Calu3 (cell line): Measurements from ENCODE around the gene NCLN. TPM values are rescaled to one million over a fixed set of nuclear protein-coding genes. Genes with fewer than 3 reads are reported as not detected.

Experiments
- BruUV-seq: library from RNA; stranded (reverse); fragments of 400-500 nt; replicated peaks from 2 replicates; lab custom pipeline; 2021; lab: Mats Ljungman, UMichigan
- CTCF ChIA-PET: fragments of 300-600 bp; sonication (Branson Sonifier 250); formaldehyde crosslinking; loops from one replicate; lab custom pipeline; 2022; ENCODE audit warnings: antibody characterized with exemption; lab: Charles Lee
- DNase-seq: peaks from one replicate; pipeline ENCODE4 v3.0.0; 2022
- H3K27ac Mint-ChIP-seq: one replicate; pipeline ENCODE4 v1.8.0; 2022; ENCODE audit warnings: mixed read lengths; ENCODE audit not compliant: unreplicated experiment
- H3K27me3 Mint-ChIP-seq: one replicate; pipeline ENCODE4 v1.8.0; 2022; ENCODE audit warnings: mixed read lengths; ENCODE audit not compliant: unreplicated experiment
- H3K36me3 Mint-ChIP-seq: one replicate; pipeline ENCODE4 v1.8.0; 2022; ENCODE audit warnings: mild to moderate bottlenecking, moderate library complexity, mixed read lengths; ENCODE audit not compliant: insufficient read depth, unreplicated experiment
- H3K4me1 Mint-ChIP-seq: one replicate; pipeline ENCODE4 v1.8.0; 2022; ENCODE audit warnings: mild to moderate bottlenecking, low read depth, mixed read lengths; ENCODE audit not compliant: unreplicated experiment
- H3K4me3 Mint-ChIP-seq: one replicate; pipeline ENCODE4 v1.8.0; 2022; ENCODE audit warnings: mild to moderate bottlenecking, low read depth, moderate library complexity, mixed read lengths; ENCODE audit not compliant: unreplicated experiment
- H3K9me3 Mint-ChIP-seq: one replicate; pipeline ENCODE4 v1.8.0; 2022; ENCODE audit warnings: low read depth, mixed read lengths; ENCODE audit not compliant: unreplicated experiment
- CTCF ChIP-seq: fragments of 200-600 bp; IDR thresholded peaks from one replicate; pipeline ENCODE4 v1.8.0; 2022; ENCODE audit warnings: antibody characterized with exemption; ENCODE audit not compliant: unreplicated experiment
- intact Hi-C: fragments of 100-400 bp; cut with micrococcal nuclease; formaldehyde crosslinking; loops from one replicate; pipeline ENCODE4 v1.10.0; 2022; ENCODE audit not compliant: unreplicated experiment
- total RNA-seq: library from RNA; stranded (reverse); gene quantifications from 2 replicates; pipeline ENCODE4 v1.2.3, GENCODE V29; 2022

The NCLN gene
- total RNA-seq, 1 experiment from 2014 or later, result 79.6 TPM

GRCh38 chr19:3250675-3251074 is 64.9 kb downstream of the NCLN start:
- Mint-ChIP-seq H3K27me3 (peaks cover 62% of the 10 kb centered on the region), H3K4me1 (no peaks in the 10 kb centered on the region), H3K27ac (no peak overlapping the region), H3K4me3 (no peak overlapping the region), H3K36me3 (no peaks in the 10 kb centered on the region), H3K9me3 (no peaks in the 10 kb centered on the region)
- DNase-seq, result peak; percentile 36
- intact Hi-C loops, result no loop called here
- BruUV-seq, result no TSS peak
- TF ChIP-seq CTCF, result no peak
- CTCF ChIA-PET, result interaction anchor here (0.9 kb wide), 1 partner anchor 11 kb away, joined by 3 read pairs; no protein-coding TSS in a partner anchor

- CTCF ChIA-PET, result interaction anchor here (0.7 to 0.9 kb wide), 2 partner anchors 10 to 265 kb away, joined by 3 to 8 read pairs; no protein-coding TSS in a partner anchor
- no TSS peak for BruUV-seq
- no peak for DNase-seq
- TF ChIP-seq CTCF, result no peak
- H3K4me3 Mint-ChIP-seq, result no peak overlapping the region
- no peak overlapping the region for H3K27ac Mint-ChIP-seq
- H3K9me3 Mint-ChIP-seq, result no peaks in the 10 kb centered on the region
- intact Hi-C loops, result no loop called here
- peaks cover 68% of the 10 kb centered on the region for H3K27me3 Mint-ChIP-seq
- H3K4me1 Mint-ChIP-seq, result no peaks in the 10 kb centered on the region
- H3K36me3 Mint-ChIP-seq, result no peaks in the 10 kb centered on the region
Observed at GRCh38 chr19:3251229-3251628, 65.5 kb downstream of the NCLN start.

- Mint-ChIP-seq H3K36me3 (no peaks in the 10 kb centered on the region), H3K4me3 (no peak overlapping the region), H3K9me3 (no peaks in the 10 kb centered on the region), H3K27ac (no peak overlapping the region), H3K4me1 (no peaks in the 10 kb centered on the region), H3K27me3 (peaks cover 69% of the 10 kb centered on the region)
- intact Hi-C loops, result no loop called here
- CTCF ChIA-PET, result no interaction called here
- no peak for DNase-seq
- no TSS peak for BruUV-seq
- no peak for TF ChIP-seq CTCF
Observed at GRCh38 chr19:3252650-3253049, 66.9 kb downstream of the NCLN start.

- H3K9me3 Mint-ChIP-seq, result no peaks in the 10 kb centered on the region
- intact Hi-C loops, result no loop called here
- CTCF ChIA-PET, result no interaction called here
- no peak overlapping the region for H3K27ac Mint-ChIP-seq
- no TSS peak for BruUV-seq
- no peak for DNase-seq
- H3K4me3 Mint-ChIP-seq, result no peak overlapping the region
- H3K4me1 Mint-ChIP-seq, result no peaks in the 10 kb centered on the region
- H3K36me3 Mint-ChIP-seq, result no peaks in the 10 kb centered on the region
- peaks cover 69% of the 10 kb centered on the region for H3K27me3 Mint-ChIP-seq
- no peak for TF ChIP-seq CTCF
Observed at GRCh38 chr19:3253270-3253669, 67.5 kb downstream of the NCLN start.
